Upper lobe of left lung (tissue), 6 donors: Measurements from ENCODE around the gene CHRNA4. TPM values are rescaled to one million over a fixed set of nuclear protein-coding genes. Genes with fewer than 3 reads are reported as not detected.

ENCODE experiments used
- ATAC-seq, 2 donors: fragments of 200-7000 bp; cut with Tn5 transposase; one replicate each; pipeline ENCODE4 v1.9.1; 2022; ENCODE audit warnings: mild to moderate bottlenecking in 2 of 2, moderate library complexity in 2 of 2; ENCODE audit not compliant: low FRiP score in 2 of 2
- DNase-seq, 2 donors: peaks; one replicate each; pipeline ENCODE4 v3.0.0-alpha.2; 2019 to 2020
- H3K27ac ChIP-seq, 4 donors: fragments of 200-600 bp; sonication (generic); one replicate each; pipeline ENCODE4 v1.5.1; 2016 to 2019
- H3K27me3 ChIP-seq, 4 donors: fragments of 200-600 bp; sonication (generic); one replicate each; pipeline ENCODE4 v1.5.1; 2017 to 2019
- H3K36me3 ChIP-seq, 4 donors: fragments of 200-600 bp; sonication (generic); one replicate each; pipeline ENCODE4 v1.5.1; 2016 to 2019
- H3K4me1 ChIP-seq, 4 donors: fragments of 200-600 bp; sonication (generic); one replicate each; pipeline ENCODE4 v1.5.1; 2018 to 2019
- H3K4me3 ChIP-seq, 4 donors: fragments of 200-600 bp; sonication (generic); one replicate each; pipeline ENCODE4 v1.5.1; 2017 to 2019; ENCODE audit warnings: mild to moderate bottlenecking in 2 of 4, moderate library complexity in 1 of 4
- H3K9me3 ChIP-seq, 4 donors: fragments of 200-600 bp; sonication (generic); one replicate each; pipeline ENCODE4 v1.5.1; 2018 to 2019
- CTCF ChIP-seq, 6 experiments: fragments of 450-650 bp in 4 of 6; fragments of 200-600 bp in 2 of 6; sonication (generic) in 2 of 6; IDR thresholded peaks; one replicate each; pipeline ENCODE4 v1.5.1; 2016 to 2019; ENCODE audit warnings: antibody characterized with exemption in 6 of 6
- EP300 ChIP-seq, 4 donors: sonication (generic); formaldehyde crosslinking; IDR thresholded peaks; one replicate each; pipeline ENCODE4 v1.5.1; 2017; ENCODE audit warnings: antibody characterized with exemption in 4 of 4, control low read depth in 2 of 4
- POLR2A ChIP-seq, 4 donors: fragments of 450-650 bp; IDR thresholded peaks; one replicate each; pipeline ENCODE4 v1.5.1; 2016 to 2017; ENCODE audit warnings: antibody characterized with exemption in 4 of 4, mild to moderate bottlenecking in 2 of 4
- POLR2AphosphoS5 ChIP-seq, 2 donors: sonication (generic); formaldehyde crosslinking; IDR thresholded peaks; one replicate each; pipeline ENCODE4 v1.5.1; 2017; ENCODE audit warnings: antibody characterized with exemption in 2 of 2
- WGBS, 2 donors: methylation state at CpG; one replicate each; pipeline ENCODE4 v1.1.5; 2017 to 2018; 5-methylcytosine and 5-hydroxymethylcytosine counted together
- total RNA-seq, 6 donors: library from RNA; depleted of rRNA in 4 of 6; stranded (reverse); fragments of >200 nt in 4 of 6; gene quantifications; one replicate each; pipeline versions ENCODE4 v1.1.0 to v1.2.1, GENCODE V29; 2016 to 2021
- donor health status: DM: no; HTN: no; CAD: no; lungs with moderate emphysema.
- donor health status: DM: no; HTN: yes; CAD: no; lungs with severe emphysema.

CHRNA4 gene
- total RNA-seq, 6 donors from 2014 or later: 0.10 TPM; not detected in 5

DNA sequence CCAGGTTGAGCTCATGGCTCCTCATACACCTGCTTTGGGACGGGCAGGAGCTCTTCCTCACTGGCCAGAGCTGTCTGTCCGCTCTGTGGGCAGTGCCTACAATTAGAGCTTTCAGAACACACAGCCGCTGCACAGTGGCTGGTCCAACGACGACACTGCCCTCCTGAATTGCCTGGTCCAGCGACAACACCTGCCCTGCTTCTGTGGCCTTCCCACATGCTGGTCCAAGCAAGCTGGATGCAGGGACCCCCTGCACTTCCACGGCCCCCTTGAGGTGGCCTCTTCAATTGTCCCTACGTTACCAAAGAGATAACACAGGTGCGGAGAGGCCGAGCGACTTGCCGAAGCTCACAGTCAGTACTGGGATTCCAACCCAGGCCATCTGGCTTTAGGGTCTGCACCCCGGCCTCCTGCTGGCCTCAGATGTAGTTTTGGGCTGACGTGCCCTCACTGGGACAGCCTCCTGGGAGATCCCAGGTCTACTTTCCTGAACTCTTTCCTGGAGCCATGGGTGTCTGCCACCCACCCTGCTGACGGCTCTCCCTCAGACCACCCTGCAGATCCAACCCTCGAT lies 1.4 kb upstream of the CHRNA4 start:
- WGBS, 2 donors: 53 to 60% methylated on average over 11 to 14 of the region's 16 CpGs
- Histone ChIP-seq H3K9me3 (no peaks in the 10 kb centered on the region), H3K4me3 (no peak overlapping the region), H3K27ac (no peak overlapping the region), H3K27me3 (peaks cover 0 to 21% (median 8%) of the 10 kb centered on the region in 4 donors), H3K36me3 (no peaks in the 10 kb centered on the region), H3K4me1 (peaks cover 0 to 4% (median 0%) of the 10 kb centered on the region in 4 donors)
- ATAC-seq (no peak), DNase-seq (no peak)
- TF ChIP-seq CTCF (IDR thresholded peaks at IDR 0.05) (no peak), POLR2AphosphoS5 (IDR thresholded peaks at IDR 0.05) (no peak)

DNA sequence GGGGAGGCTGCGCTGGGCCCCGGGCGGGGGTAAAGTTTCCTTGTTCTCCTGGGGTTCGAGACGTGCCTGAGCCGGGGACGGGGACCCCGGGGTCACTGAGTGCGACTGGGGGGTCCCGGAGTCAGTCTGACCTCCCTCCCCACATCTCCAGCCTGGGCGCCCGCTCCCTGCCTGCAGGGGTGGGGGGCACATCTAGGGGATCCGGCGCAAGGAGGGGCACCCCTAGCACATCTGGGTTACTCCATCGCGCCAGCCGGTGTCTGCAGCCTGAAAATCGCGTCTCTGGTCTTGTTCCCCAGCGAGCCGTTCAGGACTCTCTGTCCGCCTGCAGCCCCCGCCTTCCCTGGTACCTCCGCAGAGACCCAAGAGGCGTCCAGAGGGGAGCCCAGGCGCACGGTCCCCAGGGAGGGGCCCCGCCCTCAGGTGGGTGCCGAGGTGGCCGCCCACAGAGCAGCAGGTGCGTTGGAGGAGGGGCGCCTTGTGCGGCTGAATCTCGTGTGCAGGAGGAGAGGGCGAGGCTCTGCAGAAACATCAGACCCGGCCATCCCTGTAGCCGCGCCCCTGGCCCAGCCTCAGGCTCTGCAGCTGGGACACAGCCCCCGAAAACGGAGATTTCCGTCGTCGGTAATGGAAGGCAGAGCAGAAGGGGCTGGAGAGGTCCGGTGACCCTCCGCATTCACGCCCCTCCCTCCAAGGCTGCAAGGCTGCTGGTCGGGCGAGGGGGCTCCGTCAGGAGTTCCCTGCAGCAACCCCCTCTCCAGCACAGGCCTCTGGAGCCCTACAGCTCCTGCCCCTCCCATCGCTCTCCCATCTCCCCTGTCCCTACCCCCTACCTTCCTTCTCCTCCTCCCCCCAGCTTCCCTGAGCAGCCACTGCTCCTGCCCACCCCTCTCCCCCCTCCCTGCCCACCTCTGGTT lies 628 bp upstream of the CHRNA4 start:
- 18% methylated on average over 14 to 39 of the region's 50 CpGs for WGBS, 2 donors
- H3K9me3 ChIP-seq: no peaks in the 10 kb centered on the region
- H3K4me3 ChIP-seq: no peak overlapping the region
- DNase-seq (peak in 1 of 2 donors; percentile 61), ATAC-seq (no peak)
- peaks cover 0 to 21% (median 8%) of the 10 kb centered on the region in 4 donors for H3K27me3 ChIP-seq
- no peak overlapping the region for H3K27ac ChIP-seq
- peaks cover 0 to 4% (median 0%) of the 10 kb centered on the region in 4 donors for H3K4me1 ChIP-seq
- TF ChIP-seq CTCF (IDR thresholded peaks at IDR 0.05) (no peak), POLR2A (IDR thresholded peaks at IDR 0.05) (no peak), POLR2AphosphoS5 (IDR thresholded peaks at IDR 0.05) (no peak), EP300 (IDR thresholded peaks at IDR 0.05) (no peak)
- H3K36me3 ChIP-seq: no peaks in the 10 kb centered on the region

- Histone ChIP-seq H3K27me3 (peaks cover 0 to 21% (median 8%) of the 10 kb centered on the region in 4 donors), H3K9me3 (no peaks in the 10 kb centered on the region), H3K36me3 (no peaks in the 10 kb centered on the region), H3K27ac (no peak overlapping the region), H3K4me3 (no peak overlapping the region), H3K4me1 (peaks cover 0 to 4% (median 0%) of the 10 kb centered on the region in 4 donors)
- ATAC-seq (no peak), DNase-seq (peak in 1 of 2 donors; percentile 58)
- 21 to 36% methylated on average over 19 to 38 of the region's 38 CpGs for WGBS, 2 donors
- TF ChIP-seq CTCF (IDR thresholded peaks at IDR 0.05) (no peak), POLR2AphosphoS5 (IDR thresholded peaks at IDR 0.05) (no peak), EP300 (IDR thresholded peaks at IDR 0.05) (no peak), POLR2A (IDR thresholded peaks at IDR 0.05) (no peak)
These were observed 956 bp downstream of the CHRNA4 start for GRCh38 chr20:63359937-63360849.

DNA sequence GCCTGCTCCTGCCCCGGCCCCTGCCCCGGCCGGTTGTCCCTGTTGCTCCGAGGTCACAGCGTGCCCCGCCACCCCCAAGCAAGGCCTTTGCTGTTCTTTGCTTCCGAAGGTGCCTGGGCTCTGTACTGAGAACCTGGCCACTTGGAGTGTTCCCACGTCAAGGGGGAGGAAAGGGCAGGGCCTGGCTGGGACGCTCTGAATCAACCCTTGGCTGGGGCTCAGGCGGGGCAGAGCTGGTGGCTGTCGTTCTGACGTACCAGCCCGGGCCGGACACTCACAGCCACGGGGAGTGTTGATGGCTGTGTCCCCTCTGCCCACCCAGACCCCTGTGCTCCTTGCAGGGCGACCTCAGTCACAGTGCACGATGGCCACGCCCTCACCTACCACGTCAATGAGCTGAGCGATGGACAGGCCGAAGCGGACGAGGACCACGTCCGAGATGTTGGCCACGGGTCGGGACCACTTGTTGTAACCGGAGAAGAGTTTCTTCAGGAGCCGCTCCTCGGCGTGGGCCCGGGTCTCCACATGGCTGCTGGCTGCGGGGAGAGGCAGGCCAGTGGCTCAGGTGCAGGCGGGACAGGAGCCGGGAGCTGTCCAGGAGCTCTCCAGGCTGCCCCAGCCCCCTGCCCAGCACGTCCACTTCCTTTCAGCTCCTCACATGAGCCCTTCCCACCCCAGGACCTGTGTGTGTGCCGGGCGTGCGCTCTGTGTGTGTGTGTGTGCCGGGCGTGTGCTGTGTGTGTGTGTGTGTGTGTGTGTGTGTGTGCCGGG lies 1.8 kb downstream of the CHRNA4 start:
- TF ChIP-seq CTCF (IDR thresholded peaks at IDR 0.05): no peak
- no peak for TF ChIP-seq EP300 (IDR thresholded peaks at IDR 0.05)
- TF ChIP-seq POLR2AphosphoS5 (IDR thresholded peaks at IDR 0.05): no peak
- Histone ChIP-seq H3K9me3 (no peaks in the 10 kb centered on the region), H3K4me3 (no peak overlapping the region), H3K36me3 (no peaks in the 10 kb centered on the region), H3K27me3 (peaks cover 0 to 21% (median 8%) of the 10 kb centered on the region in 4 donors), H3K27ac (no peak overlapping the region), H3K4me1 (peaks cover 0 to 4% (median 0%) of the 10 kb centered on the region in 4 donors)
- WGBS, 2 donors: 69 to 70% methylated on average over 14 to 39 of the region's 42 CpGs
- DNase-seq (peak in 1 of 2 donors; percentile 76), ATAC-seq (no peak)
